Islet precursor cell (in vitro differentiated cells): ENCODE data around the gene EHD2.
"Not testable (repeated sequence)": the region's sequence is repeated elsewhere in the genome, so short reads cannot be mapped to it uniquely, and the experiment has no call there.

Experiments used
- DNase-seq: peaks from one replicate; pipeline ENCODE4 v3.0.0-alpha.2; 2018

EHD2 gene

DNA sequence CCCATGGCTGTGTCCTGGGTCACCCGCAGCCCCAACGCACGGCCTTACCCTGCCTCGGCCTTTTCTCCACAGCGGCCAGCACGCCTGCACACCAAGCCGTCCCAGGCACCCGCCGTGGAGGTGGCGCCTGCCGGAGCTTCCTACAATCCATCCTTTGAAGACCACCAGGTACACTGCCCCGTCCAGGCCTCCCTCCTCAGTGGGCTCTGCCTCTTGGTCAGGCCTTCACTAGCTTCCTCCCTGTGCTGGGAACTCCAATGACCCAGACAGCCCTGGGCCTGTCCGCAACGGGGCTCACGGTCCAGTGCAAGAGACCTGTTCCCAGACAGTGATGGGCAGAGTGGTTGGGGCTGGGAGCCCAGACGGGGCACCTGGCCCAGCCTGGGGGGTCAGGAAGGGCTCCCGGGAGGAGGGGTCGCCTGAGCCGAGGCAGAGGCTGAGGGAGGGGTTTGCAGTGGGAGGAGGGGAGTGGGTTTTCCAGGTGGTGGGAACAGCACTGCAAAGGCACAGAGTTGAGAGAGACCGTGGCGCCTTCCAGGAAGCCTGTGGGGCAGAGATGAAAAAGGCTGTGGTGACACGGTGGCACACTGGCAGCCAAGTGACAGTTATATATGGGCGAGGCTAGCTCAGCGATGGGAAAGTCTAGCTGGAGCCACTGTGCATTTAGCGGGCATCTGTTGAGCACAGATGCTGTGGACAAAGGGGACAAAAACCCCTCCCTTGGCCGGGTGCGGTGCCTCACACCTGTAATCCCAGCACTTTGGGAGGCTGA is 39.4 kb downstream of the EHD2 start:
- DNase-seq, result no peak

DNA sequence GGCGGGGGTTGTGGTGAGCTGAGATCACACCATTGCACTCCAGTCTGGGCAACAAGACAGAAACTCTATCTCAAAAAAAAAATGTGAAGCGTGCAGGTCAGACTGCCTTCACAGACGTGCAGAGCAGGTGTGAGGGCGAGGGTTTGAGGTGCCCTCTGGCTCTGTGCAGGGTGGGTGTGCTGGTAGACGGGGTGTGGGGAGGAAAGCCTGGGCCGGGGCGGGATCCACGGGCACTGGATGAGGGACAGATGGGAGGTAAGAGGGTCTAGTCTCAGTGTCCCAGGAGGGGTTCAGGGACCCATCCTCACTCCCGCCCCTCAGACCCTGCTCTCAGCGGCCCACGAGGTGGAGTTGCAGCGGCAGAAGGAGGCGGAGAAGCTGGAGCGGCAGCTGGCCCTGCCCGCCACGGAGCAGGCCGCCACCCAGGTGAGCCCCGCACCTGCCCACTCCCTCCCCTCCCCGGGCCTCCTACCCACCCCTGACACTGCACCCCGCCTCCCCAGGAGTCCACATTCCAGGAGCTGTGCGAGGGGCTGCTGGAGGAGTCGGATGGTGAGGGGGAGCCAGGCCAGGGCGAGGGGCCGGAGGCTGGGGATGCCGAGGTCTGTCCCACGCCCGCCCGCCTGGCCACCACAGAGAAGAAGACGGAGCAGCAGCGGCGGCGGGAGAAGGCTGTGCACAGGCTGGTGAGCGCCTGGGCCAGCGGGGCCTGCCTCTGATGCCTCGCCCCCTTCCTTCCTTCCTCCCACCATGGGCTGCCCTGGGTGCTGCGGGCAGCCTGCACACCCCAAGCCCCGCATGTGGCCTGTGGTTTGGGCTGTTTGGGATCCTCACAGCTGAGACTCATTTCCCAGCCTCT is 41.2 kb downstream of the EHD2 start:
- no peak for DNase-seq

DNA sequence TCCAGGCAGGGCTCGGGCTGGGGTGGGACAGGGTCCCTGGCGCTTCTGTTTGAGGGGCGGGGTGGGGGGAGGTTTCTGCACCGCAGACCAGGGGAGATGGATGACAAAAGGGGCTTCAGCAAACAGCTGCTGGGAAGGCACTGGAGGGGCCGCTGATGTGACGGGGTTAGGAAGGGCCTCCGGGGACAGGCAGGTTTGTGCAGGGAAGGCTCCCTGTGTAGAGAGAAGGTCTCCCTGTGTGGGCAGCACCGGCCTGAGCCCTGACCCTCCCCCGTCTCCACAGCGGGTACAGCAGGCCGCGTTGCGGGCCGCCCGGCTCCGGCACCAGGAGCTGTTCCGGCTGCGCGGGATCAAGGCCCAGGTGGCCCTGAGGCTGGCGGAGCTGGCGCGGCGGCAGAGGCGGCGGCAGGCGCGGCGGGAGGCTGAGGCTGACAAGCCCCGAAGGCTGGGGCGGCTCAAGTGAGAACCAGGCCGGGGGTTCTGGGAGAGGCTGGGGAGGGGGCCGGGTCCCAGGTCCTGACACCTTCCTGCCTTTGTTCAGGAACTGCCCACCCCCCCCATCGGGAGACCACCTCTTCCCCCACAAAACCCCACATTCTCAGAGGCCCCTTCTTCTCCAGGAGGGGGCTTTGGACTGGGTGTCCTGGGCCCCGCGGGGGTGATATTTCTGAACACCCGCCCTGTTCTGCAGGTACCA is 42.0 kb downstream of the EHD2 start:
- DNase-seq, result no peak

DNA sequence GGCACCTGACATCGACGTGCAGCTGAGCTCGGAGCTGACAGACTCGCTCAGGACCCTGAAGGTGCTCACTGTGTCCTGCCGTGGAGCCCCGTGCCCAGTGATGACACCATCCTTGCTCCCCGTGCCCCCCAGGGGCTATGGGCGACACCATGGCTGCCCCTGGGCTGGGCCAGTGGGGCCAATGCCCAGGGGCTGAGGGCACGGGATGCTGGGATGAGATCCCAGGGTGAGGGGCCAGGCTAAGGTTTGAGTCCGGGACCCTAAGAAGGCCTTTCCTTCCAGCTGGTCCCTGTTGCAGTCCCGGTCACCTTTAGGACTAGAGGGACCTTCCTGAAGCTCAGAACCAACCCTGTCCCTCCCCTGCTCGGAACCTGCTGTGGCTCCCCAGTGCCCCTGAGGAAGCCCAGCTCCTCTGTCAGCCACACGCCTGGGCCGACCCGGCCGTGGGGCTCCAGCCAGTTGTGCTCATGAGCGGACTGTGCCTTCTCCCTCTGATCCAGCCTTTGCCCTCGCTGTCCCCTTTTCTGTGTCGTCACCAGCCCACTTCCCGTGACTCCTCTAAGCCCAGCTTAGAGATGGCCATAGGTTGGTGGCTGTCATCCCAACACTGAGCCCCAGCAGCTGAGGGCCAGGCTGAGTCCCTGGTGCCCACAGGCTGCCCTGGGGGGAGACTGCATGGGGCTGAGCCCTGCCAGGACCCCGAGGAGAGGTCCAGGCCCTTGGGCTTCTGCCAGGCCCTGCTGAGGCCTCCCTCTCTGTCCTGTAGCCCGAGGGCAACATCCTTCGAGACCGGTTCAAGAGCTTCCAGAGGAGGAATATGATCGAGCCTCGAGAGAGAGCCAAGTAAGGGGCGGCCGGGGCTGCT is 42.8 kb downstream of the EHD2 start:
- DNase-seq, result no peak

DNA sequence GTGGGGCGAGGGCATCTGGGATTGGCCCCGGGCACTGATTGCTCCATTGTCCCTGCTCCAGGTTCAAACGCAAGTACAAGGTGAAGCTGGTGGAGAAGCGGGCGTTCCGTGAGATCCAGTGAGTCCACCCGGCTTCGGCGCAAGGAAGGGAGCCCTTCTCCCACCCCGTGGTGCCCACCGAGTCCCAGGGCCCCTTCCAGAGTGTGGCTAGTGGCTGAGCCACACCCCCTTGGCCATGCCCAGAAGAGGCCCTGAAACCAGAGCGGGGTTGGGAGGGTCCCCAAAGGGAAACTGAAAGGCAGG is 43.4 kb downstream of the EHD2 start:
- no peak for DNase-seq

DNA sequence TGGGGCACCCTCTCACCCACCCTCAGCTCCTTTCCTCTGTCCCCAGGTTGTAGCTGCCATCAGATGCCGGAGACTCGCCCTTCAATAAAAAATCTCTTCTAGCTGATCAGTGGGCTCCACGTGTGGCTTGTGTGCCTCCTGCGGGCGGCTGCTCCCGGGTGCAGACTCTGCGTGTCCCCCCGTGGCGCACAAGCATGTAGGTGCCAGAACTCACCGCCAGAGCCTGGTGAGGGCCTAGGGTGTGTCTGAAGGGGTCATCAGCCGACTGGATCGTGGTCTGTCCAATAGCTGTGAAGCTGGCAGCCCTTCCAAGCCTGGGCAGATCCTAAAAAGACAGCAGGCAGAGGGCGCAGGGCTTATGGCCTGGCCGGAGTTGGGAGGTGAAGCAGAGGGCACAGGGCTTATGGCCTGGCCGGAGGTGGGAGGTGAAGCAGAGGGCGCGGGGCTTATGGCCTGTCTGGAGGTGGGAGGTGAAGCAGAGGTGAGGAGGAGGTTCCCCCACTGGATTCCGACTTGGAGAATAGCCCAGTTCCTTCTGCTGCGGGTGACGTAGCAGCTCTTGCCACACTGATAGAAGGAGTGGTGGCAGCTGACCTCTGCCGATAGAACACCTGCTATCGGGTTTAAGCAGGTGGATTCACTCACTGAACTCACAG is 43.9 kb downstream of the EHD2 start:
- DNase-seq, result no peak

GRCh38 chr19:47757617-47758442 is 44.6 kb downstream of the EHD2 start:
- no peak for DNase-seq

DNA sequence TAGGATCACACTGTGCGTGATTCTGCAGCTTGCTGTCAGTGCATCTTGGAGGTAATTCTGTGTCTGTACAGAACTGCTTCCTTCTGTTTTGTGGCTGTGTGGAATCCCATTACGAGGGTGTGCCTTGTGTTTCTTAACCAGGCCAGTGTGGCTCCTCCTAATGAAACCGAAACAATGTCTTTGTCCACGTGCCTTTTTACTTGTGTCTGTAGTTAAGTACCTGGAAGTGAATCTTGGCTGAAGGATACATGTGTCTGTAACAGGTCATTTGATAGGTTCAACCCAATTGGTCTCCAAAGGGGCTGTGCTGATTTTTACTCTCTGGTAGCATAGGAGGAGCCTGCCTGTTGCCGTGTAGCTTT is 45.2 kb downstream of the EHD2 start:
- no peak for DNase-seq

- DNase-seq, result no peak
These were observed 47.4 kb downstream of the EHD2 start for GRCh38 chr19:47760632-47760999.

GRCh38 chr19:47761566-47761965 is 48.3 kb downstream of the EHD2 start:
- DNase-seq, result no peak

- DNase-seq, result no peak
These were observed 48.9 kb downstream of the EHD2 start for GRCh38 chr19:47762151-47762550.

DNA sequence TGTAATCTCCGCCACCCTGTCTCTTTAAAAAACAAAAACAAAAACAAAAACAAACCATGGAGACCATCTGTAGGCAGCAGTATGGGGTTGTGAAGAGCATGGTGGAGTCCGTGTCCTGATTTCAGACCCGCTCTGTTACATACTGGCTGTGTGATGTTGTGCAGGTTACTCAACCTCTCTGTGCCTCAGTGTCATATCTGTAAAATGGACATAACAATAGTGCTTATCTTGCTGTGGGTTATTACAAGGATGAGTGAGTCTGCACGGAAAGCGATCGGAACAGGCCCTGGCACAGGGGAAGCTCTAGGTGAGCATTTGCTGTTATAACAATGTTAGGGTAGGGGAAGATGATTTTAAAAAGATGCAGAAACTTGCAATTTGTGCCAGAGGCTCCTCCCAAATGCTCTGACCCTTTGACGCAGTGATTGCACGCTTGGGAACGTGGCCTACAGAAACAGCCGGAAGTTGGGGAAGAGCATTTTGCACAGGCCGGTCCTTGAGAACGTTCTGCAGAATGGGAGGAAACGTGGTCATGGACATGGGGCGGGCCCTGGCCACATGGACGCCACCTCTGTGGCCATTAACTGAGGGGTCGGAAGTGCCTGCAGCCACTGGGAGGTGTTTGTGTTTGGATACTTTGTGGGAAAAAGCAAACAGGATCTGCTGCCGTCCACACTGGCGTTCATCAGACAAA is 49.5 kb downstream of the EHD2 start:
- no peak for DNase-seq

- not testable (repeated sequence) for DNase-seq
These were observed 51.5 kb downstream of the EHD2 start for GRCh38 chr19:47764705-47765104.

- peak; percentile 90 for DNase-seq
These were observed 52.5 kb downstream of the EHD2 start for GRCh38 chr19:47765523-47766358.

GRCh38 chr19:47766359-47766620 is 53.1 kb downstream of the EHD2 start:
- DNase-seq, result no peak

DNA sequence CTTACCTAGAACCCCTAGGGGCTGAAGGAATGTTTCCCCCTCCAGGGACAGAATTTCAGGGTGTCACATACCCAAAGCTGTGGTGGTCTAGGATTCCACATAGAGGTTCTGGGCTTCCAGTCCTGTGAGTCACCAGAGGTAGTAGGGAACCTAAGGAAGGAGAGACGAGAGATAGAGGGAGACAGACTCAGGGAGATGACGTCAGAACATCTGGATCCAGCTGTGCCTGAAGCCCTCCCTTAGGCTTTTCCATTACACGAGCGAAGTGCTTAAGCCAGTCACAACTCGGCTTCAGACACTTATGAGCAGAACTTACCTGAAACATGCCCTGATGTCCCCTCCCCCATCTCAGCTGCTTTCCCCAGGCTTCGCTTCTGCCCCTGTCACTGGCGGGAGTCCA is 53.4 kb downstream of the EHD2 start:
- DNase-seq, result no peak

DNA sequence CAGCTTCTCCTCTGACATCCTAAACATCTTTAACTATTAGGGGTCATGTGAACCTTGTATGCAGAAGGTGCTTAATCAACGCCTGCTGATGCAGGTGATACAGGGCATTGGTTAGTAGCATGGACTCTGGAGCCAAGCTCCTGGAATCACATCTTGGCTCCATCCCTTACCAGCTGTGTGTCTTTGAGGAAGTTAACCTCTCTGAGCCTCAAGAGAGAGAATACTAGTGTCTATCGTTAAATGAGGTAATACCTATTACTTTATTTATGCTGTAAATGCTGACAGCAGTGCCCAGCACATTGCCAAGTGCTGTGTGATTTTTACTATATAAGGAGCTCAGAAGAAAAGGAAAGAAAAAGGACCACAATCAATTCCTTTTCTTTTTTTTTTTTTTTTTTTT is 54.1 kb downstream of the EHD2 start:
- DNase-seq, result no peak

- DNase-seq, result no peak
These were observed 55.4 kb downstream of the EHD2 start for GRCh38 chr19:47768604-47769003.

DNA sequence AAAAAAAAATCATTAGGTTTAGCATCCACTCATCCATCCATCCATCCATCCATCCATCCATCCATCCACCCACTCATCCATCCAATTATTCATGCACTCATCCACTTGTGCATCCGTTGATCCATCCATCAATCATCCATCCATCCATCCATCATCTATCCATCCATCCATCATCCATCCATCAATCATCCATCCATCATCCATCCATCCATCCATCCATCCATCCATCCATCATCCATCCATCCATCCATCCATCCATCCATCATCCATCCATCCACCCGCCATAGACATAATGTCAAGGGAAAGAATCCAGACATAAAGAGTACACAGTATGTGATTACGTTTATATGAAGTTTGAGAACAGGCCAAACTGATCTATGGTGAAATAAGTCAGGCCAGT is 56.3 kb downstream of the EHD2 start:
- DNase-seq, result no peak

DNA sequence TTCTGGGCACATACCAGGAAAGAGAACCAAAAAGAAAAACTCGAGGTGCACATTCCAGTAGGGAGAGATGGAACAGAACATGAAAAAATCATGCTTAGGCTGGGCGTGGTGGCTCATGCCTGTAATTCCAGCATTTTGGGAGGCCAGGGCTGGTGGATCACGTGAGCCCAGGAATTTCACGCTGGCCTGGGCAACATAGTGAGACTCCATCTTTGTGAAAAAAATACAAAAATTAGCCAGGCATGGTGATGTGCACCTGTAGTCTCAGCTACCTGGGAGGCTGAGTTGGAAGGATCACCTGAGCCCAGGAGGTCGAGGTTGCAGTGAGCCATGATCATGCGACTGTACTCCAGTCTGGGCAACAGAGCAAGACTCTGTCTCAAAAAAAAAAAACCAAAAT is 58.1 kb downstream of the EHD2 start:
- DNase-seq, result not testable (repeated sequence)
